Subcutaneous adipose tissue (tissue), 4 donors: ENCODE measurements around the gene PHYHIPL. TPM values are rescaled to one million over a fixed set of nuclear protein-coding genes. Genes with fewer than 3 reads are reported as not detected.

ENCODE experiments used
- total RNA-seq, 4 donors: library from RNA; depleted of rRNA; stranded (reverse); fragments of >200 nt; gene quantifications; one replicate each; pipeline ENCODE4 v1.1.0, GENCODE V29; 2016
- TF ChIP-seq, protein P1 (sequence below): fragments of 450-650 bp; IDR thresholded peaks from one replicate; pipeline ENCODE4 v1.5.1; 2016; ENCODE audit warnings: low read depth, mild to moderate bottlenecking, control low read depth, antibody characterized with exemption, moderate library complexity

The PHYHIPL gene
- total RNA-seq, 4 donors from 2014 or later: 0.22 TPM; not detected in 3

- TF ChIP-seq, protein P1, sequence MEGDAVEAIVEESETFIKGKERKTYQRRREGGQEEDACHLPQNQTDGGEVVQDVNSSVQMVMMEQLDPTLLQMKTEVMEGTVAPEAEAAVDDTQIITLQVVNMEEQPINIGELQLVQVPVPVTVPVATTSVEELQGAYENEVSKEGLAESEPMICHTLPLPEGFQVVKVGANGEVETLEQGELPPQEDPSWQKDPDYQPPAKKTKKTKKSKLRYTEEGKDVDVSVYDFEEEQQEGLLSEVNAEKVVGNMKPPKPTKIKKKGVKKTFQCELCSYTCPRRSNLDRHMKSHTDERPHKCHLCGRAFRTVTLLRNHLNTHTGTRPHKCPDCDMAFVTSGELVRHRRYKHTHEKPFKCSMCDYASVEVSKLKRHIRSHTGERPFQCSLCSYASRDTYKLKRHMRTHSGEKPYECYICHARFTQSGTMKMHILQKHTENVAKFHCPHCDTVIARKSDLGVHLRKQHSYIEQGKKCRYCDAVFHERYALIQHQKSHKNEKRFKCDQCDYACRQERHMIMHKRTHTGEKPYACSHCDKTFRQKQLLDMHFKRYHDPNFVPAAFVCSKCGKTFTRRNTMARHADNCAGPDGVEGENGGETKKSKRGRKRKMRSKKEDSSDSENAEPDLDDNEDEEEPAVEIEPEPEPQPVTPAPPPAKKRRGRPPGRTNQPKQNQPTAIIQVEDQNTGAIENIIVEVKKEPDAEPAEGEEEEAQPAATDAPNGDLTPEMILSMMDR: no peak
These were observed 50.8 kb downstream of the PHYHIPL start for GRCh38 chr10:59227136-59227673.

DNA sequence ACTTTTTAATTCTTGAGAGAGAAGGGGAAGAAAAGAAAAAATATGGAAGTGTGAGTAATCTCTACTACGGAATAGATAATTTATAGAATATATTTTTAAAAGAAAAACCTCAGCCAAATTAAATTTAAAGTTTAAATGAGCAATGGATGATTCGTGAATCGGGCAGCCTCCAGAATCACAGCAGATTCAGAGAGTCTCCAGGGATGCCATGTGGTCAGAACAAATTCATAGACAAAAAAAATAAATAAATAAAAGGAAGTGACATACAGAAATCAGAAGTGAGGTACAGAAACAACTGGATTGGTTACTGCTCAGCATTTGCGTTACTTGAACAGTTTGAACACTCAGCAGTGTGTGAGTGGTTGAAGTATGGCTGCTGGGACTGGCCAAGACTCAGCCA is 53.0 kb downstream of the PHYHIPL start:
- TF ChIP-seq, protein P1: no peak

DNA sequence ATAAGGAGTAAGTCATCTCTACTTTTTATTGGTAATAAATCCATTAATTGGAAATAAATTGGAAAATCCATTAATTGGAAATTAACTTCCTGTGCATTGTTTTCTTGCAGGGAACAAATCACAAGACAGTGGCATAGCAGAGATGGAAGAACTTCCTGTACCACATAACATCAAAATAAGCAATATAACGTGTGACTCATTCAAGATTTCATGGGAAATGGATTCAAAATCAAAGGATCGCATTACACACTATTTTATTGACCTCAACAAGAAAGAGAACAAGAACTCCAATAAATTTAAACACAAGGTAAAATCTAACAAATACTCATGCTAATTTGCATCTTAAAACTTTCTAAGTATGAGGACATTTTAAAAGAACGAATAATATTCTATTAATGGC is 57.8 kb downstream of the PHYHIPL start:
- TF ChIP-seq, protein P1: no peak

DNA sequence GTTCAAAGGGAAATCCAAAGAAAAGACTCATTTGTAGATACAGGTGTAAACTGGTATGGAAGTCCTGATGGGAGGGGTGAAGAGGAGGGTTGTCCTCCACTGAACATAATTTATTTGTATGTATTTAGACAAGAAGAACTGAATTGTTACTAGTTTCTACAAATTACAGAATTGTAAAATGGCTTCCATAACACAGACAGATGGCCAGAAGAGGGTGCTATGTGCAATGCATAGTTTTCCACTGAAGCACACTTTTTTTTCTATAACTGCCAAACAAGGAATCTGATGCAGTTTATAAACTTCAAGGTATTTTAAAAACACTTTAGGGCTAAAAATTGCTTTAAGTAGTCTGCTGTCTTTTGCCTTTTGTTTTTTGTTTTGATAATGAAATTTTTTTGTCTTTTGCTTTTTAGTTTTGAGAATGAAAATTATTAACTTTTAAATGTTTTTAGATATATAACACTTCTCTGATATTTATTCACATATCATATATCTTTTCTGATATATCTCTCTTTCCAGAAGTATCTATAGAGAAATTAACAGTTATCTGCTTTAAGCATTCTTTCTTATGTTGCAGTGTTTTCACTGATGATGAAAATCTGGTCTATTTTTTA is 58.5 kb downstream of the PHYHIPL start:
- TF ChIP-seq, protein P1: no peak

DNA sequence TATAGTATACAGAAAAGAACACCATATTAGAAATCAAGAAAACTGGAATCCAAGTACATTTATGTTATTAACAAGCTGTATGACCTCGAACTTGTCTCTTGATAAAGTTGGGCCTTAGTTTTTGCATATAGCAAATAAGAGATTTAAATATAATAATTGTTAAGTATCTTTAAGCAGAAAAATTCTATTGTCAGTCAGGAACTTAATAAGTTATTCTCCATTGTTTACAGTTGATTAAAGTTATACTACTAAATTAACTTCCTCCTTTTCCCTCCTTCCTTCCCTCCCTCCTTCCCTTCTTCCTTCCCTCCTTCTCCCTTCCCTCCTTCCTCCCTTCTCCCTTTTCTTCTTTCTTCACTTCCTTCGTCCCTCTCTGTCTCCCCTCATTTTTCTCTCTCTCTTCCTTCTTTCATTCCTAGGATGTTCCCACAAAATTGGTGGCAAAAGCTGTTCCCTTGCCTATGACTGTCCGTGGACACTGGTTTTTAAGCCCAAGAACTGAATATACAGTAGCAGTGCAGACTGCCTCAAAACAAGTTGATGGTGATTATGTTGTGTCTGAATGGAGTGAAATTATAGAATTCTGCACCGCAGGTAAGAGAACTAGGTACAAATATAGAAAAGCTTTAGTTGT is 59.7 kb downstream of the PHYHIPL start:
- TF ChIP-seq, protein P1: no peak

DNA sequence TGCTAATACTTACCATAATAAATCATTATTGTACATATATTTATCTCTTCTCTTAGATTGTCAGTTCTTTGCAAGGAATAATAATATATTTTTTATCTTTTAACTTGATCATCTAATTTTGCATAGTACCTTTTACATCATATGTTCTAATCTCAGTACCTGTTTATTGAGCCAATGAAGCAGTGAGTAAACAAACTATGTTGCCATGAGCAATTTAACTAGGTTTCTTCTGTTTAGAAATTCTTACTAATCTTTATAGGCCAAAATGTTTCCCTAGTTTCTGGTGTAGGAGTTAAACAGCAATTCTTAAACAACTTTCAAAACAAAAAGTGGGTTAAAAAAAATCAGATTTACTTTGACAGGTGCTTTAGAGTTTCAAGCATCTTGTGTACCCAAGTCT is 61.3 kb downstream of the PHYHIPL start:
- TF ChIP-seq, protein P1: no peak

DNA sequence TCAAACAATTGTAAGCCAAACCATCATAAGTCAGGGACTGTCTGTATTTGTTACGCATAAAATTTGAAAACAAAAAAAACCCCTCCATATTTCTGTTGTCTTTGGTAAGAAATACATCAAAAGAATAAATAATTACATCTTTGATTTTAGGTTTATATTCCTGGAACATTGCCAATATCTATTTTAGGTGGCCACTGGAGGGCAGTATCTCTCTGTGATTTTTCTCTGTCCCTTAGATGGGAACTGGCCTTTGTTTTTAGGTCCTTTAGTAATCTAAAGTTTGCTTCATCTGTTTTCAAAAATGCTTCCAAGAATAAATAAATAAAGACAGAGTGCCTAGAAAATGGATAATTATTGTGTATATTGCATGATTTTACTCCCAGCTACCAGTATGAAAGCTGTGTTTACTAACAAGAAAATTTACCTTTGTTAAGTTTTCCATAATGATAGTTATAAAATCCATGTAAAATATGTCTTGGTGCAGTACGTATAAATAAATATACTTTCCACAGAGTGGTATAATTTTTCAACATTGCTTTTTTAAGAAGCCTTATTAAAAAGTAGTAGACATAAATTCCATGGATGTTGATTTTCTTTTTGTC is 64.2 kb downstream of the PHYHIPL start:
- TF ChIP-seq, protein P1: no peak
